HPDE6-E6E7 (cell line): ENCODE measurements around the gene ZNF496.
A peak's percentile ranks its signal among the peaks of the same experiment; 100 is the strongest.
"Not testable (repeated sequence)": the region's sequence is repeated elsewhere in the genome, so short reads cannot be mapped to it uniquely, and the experiment has no call there.

Experiments used
- DNase-seq: peaks from one replicate; pipeline ENCODE4 v3.0.0; 2011; ENCODE audit warnings: missing footprints; ENCODE audit errors: extremely low spot score

The ZNF496 gene

GRCh38 chr1:247331525-247332214, at the start of gene ZNF496:
ZNF496 (minus strand) TSS chr1:247331867; CDS start chr1:247329578, 2,289 bp downstream.
- DNase-seq, result peak; percentile 70

DNA sequence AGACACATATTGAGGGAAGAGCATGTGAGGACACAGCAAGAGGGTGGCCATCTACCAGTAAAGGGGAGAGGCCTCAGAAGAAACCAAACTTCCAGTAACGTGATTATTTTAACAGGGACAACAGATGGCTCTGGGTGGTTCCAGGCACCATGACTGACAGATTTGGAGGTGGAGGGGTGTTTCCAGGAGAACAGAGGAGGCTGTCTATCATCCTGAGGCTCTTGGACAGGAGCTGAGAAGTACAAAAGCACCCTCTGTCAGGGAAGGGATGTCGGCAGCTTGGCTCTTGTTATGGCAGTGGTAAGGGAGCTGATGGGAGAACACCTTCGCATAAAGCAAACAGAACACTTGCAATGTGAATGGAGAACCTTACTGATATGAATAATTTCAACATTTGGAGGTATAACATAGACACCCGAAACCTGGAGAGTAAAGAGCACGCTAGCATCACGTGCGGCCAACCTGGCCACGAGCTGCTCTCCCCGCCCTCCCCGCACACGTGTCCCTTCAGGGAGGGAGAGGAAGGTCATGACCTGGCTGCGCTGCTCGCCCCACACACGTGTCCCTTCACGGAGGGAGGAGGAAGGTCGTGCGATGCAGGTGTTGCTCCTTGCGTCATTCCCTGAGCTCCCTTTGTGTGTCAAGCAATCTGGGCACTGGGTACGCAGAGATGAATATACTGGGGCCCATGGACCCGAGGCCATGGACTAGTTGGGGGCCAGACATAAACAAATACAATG, 46.8 kb upstream of the ZNF496 start:
- no peak for DNase-seq

DNA sequence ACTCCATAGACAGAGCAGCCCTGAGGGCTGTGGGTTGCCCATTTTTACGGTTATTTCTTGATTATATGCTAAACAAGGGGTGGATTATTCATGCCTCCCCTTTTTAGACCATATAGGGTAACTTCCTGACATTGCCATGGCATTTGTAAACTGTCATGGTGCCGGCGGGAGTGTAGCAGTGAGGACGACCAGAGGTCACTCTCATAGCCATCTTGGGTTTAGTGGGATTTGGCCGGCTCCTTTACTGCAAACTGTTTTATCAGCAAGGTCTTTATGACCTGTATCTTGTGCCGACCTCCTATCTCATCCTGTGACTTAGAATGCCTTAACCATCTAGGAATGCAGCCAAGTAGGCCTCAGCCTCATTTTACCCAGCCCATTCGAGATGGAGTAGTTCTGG, 46.0 kb upstream of the ZNF496 start:
- not testable (repeated sequence) for DNase-seq

DNA sequence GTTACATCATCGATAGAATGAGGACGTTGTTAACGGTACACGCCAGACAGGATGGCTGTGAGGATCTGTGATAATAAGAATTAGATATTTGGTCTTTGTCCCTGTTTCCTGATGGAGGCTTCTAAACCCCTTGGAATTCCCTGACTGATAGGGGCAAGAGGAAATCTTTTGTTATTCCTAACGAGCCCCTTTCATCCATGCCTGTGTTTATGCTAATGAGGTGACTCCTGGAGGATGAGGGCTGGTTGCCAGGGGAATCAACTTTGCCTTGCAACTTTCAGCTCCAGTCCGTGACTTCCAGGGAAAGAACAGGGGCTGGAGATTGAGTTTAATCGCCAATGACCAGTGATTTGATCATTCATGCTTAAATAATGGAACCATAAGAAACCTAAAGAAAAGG, 45.0 kb upstream of the ZNF496 start:
- no peak for DNase-seq

DNA sequence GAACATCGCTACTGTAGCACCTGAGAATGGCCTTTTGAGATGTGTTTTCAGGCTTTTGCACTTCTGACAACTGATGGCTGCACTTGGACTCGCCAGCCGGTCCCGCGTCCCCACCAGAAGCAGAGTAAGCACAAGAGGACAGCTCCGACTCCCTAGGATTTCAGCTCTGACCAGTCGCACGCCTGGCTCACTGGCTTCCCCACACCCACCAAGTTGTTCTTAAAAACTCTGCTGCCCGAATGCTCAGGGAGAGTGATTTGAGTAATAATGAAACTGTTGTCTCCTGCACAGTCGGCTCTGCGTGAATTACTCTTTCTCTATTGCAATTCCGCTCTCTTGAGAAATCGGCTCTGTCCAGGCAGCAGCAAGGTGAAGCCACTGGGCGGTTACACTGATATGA, 44.1 kb upstream of the ZNF496 start:
- no peak for DNase-seq

DNA sequence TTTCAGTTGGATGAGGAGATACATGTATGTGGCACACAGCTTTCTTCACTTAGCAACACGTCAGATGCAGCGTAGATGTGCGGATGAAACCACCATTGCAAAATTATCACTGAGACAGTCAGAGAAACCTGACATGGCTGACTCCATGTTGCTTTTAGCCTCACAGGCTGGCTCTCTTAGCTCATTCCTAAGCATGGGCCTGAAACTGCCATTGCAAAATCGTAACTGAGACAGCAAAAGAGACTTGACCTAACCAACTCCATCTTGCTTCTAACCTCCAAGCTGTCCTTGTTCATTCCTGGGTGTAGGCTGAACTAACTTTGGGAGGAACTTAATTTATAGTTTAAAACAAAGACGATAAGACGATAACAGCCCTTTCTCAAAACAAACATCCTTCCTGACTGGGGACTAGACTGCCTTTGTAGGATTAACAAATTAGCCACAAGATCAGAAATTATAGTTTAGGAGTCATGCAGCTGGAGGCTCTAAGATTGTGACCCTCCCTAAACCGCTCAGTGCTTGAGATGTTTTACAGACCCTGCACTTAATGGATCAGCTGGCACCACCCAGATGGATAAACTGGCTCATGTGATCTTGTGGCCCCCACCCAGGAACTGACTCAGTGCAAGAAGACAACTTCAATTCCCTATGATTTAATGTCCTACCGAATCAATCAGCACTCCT, 43.1 kb upstream of the ZNF496 start:
- not testable (repeated sequence) for DNase-seq

DNA sequence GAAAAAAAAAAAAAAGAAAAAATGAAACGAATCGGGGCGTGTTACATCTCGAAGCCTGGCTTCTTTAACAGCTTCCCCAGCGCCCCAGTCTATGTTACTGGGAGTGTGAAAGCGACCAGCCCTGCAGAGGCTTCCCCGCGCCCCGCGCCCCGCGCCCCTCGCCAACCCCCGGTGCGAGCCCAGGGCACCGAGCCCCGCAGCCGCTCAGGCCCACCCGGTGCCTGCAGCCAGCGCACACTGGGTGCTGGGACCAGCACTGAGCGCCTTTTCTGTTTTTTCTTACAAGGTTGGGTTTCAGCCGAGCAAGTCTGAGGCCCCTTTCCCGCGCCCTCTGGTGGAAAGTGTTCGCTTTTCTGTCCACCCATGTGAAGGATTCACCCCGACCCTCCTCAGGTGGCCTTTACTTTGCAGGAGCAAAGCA, 42.1 kb upstream of the ZNF496 start:
- no peak for DNase-seq

- no peak for DNase-seq
Observed at GRCh38 chr1:247371801-247372259, 40.2 kb upstream of the ZNF496 start.

GRCh38 chr1:247370786-247371732, 39.4 kb upstream of the ZNF496 start:
- DNase-seq, result no peak

DNA sequence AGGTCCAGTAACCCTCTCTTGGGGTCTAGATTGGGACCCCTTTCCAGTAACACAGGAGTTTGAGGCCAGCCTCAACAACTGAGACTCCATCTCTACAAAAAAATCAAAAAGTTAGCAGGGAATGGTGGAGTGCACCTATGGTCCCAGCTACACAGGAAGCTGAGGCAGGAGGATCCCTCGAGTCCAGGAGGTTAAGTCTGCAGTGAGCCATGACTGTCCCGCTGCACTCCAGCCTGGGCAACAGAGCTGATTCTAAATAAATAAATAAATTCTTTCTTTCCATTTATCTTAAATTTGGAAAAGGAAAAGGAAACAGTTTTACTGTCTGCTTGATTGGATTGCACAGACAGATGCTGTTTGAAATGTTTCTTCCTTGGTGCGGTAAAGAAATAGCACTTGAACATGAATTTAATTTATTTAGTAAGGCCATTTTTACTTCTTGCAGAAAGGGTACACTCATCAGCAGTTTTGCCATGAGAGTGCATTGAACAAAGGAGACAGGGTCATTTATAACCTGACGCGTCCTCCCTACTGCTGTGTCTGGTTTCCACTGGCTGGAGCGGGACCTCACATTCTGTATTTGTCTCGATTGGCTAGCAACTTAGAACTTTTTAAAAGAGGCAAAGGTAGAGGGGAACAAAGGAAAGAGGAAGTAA, 37.0 kb upstream of the ZNF496 start:
- no peak for DNase-seq

GRCh38 chr1:247367786-247368422, 36.2 kb upstream of the ZNF496 start:
- no peak for DNase-seq

DNA sequence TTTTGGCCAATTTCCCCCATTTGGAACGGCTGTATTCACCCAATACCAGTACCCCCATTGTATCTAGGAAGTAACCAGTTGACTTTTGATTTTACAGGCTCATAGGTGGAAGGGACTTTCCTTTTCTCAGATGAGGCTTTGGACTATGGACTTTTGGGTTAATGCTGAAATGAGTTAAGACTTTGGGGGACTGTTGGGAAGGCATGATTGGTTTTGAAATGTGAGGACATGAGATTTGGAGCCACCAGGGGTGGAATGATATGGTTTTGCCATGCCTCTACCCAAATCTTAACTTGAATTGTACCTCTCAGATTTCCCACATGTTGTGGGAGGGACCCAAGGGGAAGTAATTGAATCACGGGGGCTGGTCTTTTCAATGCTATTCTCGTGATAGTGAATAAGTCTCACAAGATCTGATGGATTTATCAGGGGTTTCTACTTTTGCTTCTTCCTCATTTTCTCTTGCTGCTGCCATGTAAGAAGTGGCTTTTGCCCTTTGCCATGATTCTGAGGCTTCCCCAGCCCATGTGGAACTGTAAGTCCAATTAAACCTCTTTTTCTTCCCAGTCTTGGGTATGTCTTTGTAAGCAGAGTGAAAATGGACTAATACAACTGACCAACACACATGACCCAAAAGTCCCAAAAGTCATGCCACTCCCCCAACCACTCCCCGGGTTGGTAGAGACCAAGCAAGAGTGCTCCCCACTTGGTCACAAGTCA, 35.4 kb upstream of the ZNF496 start:
- no peak for DNase-seq

- not testable (repeated sequence) for DNase-seq
Observed at GRCh38 chr1:247366345-247366744, 34.7 kb upstream of the ZNF496 start.

GRCh38 chr1:247365023-247365422, 33.4 kb upstream of the ZNF496 start:
- no peak for DNase-seq

DNA sequence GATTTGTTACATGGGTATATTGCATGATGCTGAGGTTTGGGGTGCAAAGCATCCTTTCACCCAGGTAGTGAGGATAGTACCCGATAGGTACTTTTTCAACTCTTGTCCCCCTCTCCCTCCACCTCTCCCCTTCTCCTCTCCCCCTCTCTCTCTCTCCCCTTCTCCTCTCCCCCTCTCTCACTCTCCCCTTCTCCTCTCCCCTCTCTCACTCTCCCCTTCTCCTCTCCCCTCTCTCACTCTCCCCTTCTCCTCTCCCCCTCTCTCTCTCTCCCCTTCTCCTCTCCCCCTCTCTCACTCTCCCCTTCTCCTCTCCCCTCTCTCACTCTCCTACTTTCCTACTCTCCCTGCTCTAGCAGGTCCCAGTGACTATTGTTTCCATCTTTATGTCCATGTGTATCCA, 31.3 kb upstream of the ZNF496 start:
- DNase-seq, result not testable (repeated sequence)

GRCh38 chr1:247362153-247362552, 30.5 kb upstream of the ZNF496 start:
- DNase-seq, result no peak

DNA sequence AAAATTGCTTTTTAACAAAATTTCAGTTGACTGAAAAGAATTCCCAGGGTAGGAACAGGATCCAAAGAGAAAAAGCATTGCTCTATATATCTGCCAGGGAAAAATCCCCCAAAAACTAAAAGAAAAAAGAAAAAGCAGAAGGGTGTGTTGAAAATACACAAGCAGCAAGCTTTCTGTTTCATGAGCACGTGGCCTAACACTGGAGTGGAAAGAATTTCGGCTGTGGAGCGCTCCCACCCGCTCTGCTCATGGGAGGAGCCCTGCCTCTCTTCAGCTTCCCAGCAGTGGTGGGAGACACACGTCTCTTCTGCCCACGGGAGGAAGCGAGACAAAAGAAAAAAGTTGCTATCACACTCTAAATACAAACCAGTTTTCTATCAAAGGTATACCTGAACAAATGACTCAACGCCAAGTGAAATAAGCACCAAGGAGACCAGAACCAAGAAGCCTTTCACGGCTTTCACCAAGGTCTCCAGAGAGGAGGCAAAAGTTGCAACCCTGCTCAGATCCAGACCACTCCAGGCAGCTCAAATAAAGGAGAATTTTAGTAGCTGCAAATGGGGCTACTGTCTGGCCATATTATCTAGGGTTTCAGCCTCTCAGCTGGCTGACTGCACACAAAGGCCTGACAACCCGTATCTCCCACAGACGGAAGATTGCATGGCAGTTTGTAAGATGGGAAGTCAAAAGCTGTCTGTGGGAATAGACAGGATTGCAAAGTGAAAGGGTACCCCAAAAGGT, 29.5 kb upstream of the ZNF496 start:
- DNase-seq, result no peak

DNA sequence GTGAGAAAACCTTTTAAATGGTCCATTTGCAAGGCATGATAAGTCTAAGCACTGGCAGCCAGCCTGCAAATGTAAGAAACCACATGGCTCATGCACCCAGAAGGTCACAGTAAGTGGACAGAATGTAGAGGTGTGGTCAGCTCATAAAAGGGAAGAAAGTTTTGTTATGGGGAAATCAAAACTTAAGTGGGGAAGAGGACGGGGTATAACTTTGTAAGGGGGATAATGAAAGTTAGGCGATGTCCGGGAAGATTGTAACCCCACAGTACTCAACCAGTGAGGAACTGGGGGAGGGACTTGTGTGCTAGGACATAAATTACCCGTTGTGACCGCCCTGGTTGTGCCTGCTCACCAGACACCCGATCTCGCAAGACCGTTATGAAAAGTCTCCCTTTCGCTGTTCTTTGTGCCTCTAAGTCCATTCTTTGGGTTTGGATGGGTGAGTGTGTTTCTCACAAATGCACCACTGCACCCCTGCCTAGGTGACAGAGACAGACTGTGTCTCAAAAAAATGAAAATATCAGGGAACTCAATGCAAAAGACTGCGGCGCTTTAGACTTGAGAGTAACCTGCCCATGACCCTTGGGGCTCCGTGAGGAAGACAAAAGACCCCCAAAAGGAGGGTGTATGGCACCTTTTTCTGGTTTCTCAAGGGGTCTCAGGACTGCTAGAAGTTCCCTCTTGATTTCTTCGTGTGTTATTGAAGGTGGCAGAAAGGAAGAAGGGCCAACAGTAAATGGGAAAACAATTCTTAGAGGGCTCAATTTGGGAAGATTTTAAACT, 28.6 kb upstream of the ZNF496 start:
- DNase-seq, result no peak
